Coronary artery (tissue), 2 donors: ENCODE results near the gene GTF2F1.

Experiments
- DNase-seq: peaks from one replicate; pipeline ENCODE4 v3.0.0-alpha.2; 2017; ENCODE audit warnings: low spot score
- H3K27ac ChIP-seq, 2 donors: fragments of 200-600 bp; sonication (generic); one replicate each; pipeline ENCODE4 v1.5.1; 2016 to 2019
- H3K4me3 ChIP-seq: fragments of 200-600 bp; sonication (generic); 2 replicates; pipeline ENCODE4 v1.5.1; 2016; ENCODE audit warnings: mild to moderate bottlenecking, moderate library complexity
- TF ChIP-seq, protein P1 (sequence below): fragments of 200-600 bp; sonication (generic); IDR thresholded peaks from one replicate; pipeline ENCODE4 v1.5.1; 2019; ENCODE audit warnings: antibody characterized with exemption

The GTF2F1 gene

DNA sequence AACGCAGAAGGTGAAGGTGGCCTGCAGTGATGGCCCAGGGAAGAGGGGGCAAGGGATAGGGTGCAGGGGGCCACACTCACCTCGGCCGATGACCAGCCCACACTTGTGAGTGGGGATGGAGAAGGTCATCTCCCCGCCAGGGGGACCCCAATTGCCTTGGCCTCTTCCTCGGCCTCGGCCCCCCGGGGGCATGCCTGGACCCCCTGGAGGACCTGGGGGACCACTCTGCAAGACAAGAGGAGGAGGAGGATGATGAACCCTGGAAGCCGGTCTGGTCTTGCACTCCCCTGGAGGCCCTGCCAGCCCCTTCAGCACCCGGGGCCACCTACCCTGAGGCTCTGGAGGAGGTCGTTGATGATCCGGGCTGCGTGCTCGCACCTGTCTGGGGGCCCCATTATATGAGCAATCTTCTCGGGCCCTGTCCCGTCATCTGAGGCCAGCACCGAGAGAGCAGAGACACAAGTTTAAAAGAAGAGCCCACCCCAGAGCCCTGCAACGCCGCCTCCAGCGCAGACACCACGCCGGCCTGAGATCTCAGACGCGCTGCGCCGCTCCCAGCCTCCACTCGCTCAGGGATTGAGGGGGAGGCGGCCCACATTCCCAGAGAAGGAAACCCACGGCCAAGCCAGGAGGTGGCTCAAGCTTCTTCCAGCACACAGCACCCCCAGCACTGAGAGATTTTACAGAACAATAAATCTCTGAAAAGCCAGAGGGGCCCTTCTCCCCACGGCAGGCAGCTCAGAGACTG is 23.9 kb upstream of the GTF2F1 start:
- no peak for DNase-seq
- TF ChIP-seq, protein P1, sequence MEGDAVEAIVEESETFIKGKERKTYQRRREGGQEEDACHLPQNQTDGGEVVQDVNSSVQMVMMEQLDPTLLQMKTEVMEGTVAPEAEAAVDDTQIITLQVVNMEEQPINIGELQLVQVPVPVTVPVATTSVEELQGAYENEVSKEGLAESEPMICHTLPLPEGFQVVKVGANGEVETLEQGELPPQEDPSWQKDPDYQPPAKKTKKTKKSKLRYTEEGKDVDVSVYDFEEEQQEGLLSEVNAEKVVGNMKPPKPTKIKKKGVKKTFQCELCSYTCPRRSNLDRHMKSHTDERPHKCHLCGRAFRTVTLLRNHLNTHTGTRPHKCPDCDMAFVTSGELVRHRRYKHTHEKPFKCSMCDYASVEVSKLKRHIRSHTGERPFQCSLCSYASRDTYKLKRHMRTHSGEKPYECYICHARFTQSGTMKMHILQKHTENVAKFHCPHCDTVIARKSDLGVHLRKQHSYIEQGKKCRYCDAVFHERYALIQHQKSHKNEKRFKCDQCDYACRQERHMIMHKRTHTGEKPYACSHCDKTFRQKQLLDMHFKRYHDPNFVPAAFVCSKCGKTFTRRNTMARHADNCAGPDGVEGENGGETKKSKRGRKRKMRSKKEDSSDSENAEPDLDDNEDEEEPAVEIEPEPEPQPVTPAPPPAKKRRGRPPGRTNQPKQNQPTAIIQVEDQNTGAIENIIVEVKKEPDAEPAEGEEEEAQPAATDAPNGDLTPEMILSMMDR = no peak
- no peak overlapping the region for H3K4me3 ChIP-seq
- H3K27ac ChIP-seq = no peak overlapping the region

DNA sequence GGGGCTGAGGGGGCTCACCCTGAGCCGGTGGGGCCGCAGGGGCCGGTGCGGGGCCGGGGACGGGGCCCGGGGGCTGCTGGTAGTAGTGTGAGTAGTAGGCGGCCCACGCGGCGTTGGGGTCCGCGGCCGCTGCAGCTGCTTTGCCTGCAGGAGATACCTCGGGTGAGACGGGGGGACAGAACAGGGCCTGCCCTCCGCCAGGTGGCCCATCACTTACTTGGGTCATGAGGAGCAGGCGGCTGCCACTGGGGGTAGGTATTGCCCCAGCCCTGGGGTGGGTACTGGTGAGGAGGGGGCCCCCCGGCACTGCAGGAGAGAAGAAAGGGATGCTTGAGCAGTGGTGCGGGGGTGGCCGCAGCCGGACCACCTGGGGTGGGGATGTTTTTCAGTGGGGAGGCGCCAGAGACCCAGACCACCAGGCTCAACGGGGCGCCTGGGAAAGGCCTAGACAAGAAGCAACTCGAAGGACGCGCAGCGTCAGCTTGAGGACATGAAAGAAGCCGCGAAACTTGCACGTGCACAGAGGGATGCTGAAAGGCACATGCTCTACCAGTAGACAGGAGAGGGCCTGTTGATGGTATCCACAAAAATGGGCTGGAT is 22.7 kb upstream of the GTF2F1 start:
- DNase-seq = no peak
- TF ChIP-seq, protein P1 = no peak
- Histone ChIP-seq H3K27ac (no peak overlapping the region), H3K4me3 (no peak overlapping the region)

DNA sequence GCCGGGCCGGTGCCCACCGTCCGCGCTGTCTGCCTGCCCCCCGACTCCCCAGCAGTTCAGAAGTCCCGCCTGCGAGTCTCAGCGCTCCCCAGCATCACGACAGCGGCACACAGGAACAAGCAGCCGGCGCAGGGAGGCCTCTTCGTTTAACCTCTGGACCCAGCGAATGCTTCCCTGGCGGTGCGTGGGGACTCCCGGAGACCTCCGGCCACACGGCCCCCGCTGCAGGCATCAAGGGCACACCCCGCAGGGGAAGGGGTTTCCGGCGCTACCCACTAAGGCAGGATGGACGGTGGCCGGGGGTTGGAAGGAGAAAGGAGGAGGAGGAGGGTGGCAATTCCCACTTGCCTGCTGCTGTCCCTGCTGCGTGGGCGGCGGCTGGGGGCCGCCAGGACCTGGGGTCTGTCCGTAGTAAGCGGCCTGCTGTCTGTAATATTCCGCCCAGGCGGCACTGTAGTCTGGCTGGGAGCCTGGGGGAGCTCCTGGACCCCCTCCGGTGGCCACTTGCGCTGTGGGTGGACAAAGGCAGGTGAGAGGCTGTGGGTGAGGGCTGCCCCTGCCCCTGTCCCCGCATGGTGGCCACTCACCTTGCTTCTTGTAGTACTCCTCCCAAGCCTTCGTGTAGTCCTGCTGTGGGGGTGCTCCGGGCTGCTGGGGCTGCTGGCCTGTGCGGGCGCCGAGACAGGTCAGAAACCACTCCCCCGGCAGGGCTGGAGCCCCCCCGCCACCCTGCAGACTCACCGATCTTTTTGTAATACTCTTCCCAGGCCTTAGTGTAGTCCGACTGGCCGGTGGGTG is 22.0 kb upstream of the GTF2F1 start:
- DNase-seq = no peak
- H3K27ac ChIP-seq = no peak overlapping the region
- no peak overlapping the region for H3K4me3 ChIP-seq
- TF ChIP-seq, protein P1 = no peak

DNA sequence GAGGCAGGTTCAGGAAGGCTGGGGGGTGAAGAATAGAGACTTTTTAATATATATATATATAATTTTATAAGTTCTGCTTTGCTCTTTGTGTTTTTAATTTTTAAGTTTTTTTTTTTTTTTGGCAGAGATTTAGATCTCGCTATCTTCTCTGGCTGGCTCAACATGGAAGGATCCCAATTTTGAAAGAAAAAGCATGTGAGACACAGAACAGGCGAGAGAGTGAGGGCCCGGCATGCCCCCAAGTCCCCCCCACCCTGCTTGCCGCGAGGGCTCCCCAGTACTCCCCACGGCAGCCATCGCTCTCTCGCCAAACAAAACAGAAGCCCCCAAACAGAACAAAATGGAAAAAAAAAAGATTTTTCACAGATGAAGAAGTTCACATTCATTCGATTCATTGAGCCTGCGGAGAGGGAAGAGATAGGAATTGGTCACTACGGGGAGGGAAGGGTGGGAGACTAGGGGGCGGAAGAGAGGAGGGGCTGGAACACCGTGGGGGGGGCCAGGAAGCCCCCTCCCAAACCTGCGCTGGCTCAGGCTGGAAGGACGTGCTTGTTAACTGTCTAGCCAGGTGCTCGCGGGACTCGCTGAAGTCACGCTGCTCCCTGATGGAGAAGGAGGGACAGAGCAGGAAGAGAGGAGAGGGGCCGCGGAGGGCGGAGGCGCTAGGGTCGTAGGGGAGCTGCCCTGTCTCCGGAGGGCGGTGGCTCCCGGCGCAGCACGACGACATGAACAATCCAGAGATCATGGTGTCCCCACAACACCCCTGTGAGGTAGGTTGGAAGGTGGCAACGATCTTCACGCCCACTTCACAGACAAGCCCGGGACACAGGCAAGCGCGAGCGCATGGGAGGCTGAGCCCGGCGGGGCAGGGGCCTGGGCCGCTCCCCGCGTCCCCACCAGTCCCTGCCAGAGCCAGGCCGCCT is 21.0 kb upstream of the GTF2F1 start:
- DNase-seq = no peak
- Histone ChIP-seq H3K4me3 (no peak overlapping the region), H3K27ac (no peak overlapping the region)
- TF ChIP-seq, protein P1 = no peak

DNA sequence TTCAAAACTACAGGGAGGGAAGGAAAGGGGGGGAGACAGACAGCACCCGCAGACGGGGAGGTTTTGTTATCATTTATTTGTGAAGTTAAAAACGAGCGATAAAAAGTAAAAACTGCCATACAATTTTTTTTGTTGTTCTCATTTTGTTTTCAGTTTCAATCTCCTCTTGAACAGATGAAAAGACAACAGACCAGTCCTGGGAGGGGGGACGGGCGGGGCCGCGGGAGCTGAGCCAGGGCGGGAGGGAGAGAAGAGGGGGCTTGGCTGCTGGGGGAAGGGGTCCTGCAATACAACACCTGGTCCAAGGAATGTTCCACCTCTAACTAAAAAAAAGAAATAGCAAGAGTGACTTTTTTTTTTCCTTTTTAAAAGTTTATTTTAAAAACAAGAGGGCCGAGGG is 20.3 kb upstream of the GTF2F1 start:
- DNase-seq = no peak
- TF ChIP-seq, protein P1 = no peak
- Histone ChIP-seq H3K4me3 (no peak overlapping the region), H3K27ac (no peak overlapping the region)

DNA sequence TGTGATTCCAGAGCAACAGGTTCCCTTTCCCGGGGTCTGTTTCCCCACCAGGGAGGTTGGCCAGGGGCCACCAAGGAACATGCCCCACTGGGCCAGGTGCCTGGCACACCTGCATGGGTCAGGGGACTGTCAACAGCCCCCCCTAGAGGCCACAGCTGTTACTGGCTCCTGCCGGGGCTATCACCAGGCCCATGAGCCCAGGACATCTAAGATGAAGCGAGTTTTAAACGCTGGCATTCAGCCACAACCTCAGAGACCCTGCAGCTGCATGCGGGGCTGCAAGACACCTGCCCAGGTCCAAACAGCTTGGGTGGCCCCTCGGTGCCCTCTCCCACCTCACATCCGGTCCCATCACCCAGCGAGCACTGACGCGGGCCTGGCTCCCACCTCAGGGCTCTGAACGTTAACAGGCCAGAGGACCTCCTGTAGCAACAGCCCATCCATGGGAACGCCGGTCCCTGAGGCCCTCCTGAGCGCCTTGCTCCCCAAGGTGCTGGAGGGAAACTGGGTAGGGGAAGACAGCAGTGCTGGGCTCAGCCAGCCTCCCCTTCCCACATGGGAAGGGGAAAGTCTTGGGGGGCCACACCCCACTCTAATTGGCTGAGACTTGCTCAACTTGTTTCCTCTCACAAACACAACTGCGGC is 19.6 kb upstream of the GTF2F1 start:
- peak overlapping the region in 1 of 2 donors; percentile 16 for H3K27ac ChIP-seq
- TF ChIP-seq, protein P1 = no peak
- no peak overlapping the region for H3K4me3 ChIP-seq
- DNase-seq = no peak
